SU-DHL-6 (cell line): Measurements from ENCODE around the gene FYCO1.

ENCODE experiments used
- CTCF ChIP-seq: fragments of 200-600 bp; sonication (generic); IDR thresholded peaks from one replicate; pipeline ENCODE4 v1.5.1; 2017; ENCODE audit warnings: antibody characterized with exemption, mild to moderate bottlenecking, low read length, moderate library complexity; ENCODE audit not compliant: insufficient read depth, poor library complexity, severe bottlenecking
- EZH2phosphoT487 ChIP-seq: fragments of 200-600 bp; sonication (generic), shearing (Covaris generic); conservative IDR thresholded peaks from 2 replicates; pipeline ENCODE4 v1.6.1; 2018; ENCODE audit warnings: mild to moderate bottlenecking, antibody characterized with exemption, low read length, moderate library complexity, mixed read lengths

GRCh38 chr3:45983770-45984169 is 11.9 kb downstream of the FYCO1 start:
- TF ChIP-seq CTCF (no peak), EZH2phosphoT487 (no peak)
